Measurements from ENCODE around the gene CRYBG1.

Gene CRYBG1

DNA sequence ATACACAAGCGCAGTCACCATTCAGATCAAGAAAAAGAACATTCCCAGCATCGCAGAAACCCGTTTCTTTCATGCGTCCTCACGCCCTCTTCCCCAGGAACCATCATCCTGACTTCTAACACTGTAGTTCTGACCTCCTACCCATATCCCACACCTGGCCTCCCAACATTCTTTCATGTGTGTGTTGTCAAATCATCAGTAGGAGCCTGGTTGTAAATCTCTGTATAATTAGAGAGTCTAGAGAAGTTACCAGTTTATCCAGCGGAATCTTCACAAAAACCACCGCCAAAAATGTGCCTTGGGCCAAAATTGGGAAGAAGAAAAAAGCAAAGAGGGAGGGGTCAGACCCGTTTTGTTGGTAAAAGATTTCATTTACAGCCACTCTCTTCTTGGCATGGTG, 177.1 kb downstream of the CRYBG1 start:
- H3K4me3 ChIP-seq (ENCODE audit: low read depth, low read length) = no peak overlapping the region
- TF ChIP-seq, protein P1, sequence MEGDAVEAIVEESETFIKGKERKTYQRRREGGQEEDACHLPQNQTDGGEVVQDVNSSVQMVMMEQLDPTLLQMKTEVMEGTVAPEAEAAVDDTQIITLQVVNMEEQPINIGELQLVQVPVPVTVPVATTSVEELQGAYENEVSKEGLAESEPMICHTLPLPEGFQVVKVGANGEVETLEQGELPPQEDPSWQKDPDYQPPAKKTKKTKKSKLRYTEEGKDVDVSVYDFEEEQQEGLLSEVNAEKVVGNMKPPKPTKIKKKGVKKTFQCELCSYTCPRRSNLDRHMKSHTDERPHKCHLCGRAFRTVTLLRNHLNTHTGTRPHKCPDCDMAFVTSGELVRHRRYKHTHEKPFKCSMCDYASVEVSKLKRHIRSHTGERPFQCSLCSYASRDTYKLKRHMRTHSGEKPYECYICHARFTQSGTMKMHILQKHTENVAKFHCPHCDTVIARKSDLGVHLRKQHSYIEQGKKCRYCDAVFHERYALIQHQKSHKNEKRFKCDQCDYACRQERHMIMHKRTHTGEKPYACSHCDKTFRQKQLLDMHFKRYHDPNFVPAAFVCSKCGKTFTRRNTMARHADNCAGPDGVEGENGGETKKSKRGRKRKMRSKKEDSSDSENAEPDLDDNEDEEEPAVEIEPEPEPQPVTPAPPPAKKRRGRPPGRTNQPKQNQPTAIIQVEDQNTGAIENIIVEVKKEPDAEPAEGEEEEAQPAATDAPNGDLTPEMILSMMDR (IDR thresholded peaks at IDR 0.05; ENCODE audit: borderline replicate concordance, insufficient read depth, low read depth, low read length) = no peak

DNA sequence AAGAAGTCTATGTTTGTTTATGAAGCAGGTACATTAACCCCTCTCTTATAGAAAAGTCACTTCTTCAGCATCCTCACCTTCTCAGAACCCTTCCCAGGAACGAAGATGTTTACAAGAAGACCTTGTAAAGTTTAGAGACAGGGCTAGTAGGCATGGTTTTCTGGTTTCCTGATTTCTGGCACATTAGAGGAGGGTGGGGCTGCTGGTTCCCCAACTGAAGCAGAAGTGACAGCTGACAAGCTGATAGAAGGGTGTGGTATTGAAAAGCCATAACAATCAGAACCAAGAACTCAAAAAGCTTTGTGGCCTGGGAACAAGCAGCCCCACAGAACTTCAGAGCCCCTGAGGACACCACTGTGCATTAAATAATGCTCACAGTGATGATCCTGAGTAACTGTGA, 177.6 kb downstream of the CRYBG1 start:
- TF ChIP-seq, protein P1 (IDR thresholded peaks at IDR 0.05; ENCODE audit: borderline replicate concordance, insufficient read depth, low read depth, low read length) = no peak

DNA sequence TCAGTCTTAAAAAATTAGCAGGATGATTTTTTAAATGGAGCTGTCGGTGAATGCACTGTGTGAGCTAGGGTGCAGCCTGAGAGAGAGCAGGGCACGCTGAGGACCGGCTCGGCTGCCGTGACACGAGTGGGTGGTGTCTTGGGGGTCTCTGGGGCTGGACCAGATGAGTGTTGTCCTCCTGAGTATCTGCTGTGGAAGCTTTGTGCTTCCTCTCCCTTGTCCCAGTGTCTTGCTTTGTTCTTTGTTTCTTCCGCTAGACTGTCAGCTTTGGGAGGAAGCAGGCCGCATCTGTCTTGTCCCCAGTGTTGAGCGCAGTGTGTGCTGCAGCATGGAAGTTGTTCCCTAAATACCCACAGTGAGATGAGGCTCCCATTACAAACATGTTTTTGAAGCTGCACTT, 179.4 kb downstream of the CRYBG1 start:
- H3K4me3 ChIP-seq (ENCODE audit: low read depth, low read length) = no peak overlapping the region
- TF ChIP-seq, protein P1 (IDR thresholded peaks at IDR 0.05; ENCODE audit: borderline replicate concordance, insufficient read depth, low read depth, low read length) = no peak

More for the DNA sequence above, 177.6 kb downstream of the CRYBG1 start:
- H3K4me3 ChIP-seq (ENCODE audit: low read depth, low read length) = no peak overlapping the region

DNA sequence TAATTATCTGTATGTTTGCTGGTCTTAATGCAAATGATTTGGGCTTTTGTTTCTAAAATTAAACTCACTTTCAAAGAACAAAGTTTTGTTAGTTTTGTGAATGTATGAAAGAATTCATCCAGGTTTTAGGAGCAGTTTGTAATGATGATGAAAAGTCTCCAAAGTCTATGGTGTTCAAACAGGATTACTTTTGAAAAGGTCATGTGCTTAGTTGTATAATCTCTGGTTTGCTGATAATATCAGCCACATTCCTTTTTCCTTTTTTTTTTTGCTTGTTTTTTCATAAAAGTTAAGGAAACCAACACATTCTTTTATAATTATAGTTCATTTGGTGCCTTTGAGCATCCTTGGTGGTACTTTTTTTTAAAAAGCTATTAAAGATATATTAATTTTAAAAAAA, 179.9 kb downstream of the CRYBG1 start:
- TF ChIP-seq, protein P1 (IDR thresholded peaks at IDR 0.05; ENCODE audit: borderline replicate concordance, insufficient read depth, low read depth, low read length) = no peak
- H3K4me3 ChIP-seq (ENCODE audit: low read depth, low read length) = no peak overlapping the region

DNA sequence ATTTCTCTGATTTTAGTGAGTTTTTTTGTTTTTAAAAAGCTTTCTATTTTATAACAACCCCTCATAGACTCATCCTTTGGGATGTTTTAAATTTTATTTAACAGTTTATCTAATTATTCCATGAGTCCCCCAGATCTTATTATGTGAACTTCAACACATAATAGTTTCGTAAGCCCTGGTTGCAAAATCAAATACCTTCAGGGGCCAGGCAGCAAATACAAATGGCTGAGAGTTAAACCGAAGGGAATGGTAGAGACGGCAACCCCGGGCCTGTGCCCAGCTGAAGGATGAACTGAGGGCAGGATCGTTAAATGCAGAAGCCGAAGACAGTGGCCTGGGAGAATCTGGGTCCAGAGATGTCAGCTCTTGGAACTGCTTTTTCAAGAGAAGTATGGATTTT, 180.4 kb downstream of the CRYBG1 start:
- no peak overlapping the region for H3K4me3 ChIP-seq (ENCODE audit: low read depth, low read length)
- TF ChIP-seq, protein P1 (IDR thresholded peaks at IDR 0.05; ENCODE audit: borderline replicate concordance, insufficient read depth, low read depth, low read length) = no peak

DNA sequence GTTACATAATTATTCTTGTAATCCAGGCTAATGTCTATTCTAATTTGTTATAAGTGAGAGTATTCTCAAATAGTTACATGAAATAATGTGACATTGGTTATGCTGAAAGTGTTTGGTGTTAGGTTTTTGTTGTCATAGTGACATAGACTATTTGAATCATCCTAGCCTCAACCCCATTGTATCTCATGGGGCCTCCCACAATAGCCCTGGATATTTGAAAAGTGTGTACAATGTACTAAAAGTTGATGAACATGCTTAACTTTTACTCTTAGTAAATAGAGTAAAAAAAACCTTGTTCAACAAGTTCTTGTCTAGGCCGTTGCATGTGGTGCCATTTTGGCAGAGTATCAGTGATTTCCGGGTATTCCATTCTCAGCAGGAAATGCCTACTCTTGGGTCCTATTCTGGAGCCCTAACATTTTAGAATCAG, 185.8 kb downstream of the CRYBG1 start:
- TF ChIP-seq, protein P1 (IDR thresholded peaks at IDR 0.05; ENCODE audit: borderline replicate concordance, insufficient read depth, low read depth, low read length) = no peak
- H3K4me3 ChIP-seq (ENCODE audit: low read depth, low read length) = no peak overlapping the region

DNA sequence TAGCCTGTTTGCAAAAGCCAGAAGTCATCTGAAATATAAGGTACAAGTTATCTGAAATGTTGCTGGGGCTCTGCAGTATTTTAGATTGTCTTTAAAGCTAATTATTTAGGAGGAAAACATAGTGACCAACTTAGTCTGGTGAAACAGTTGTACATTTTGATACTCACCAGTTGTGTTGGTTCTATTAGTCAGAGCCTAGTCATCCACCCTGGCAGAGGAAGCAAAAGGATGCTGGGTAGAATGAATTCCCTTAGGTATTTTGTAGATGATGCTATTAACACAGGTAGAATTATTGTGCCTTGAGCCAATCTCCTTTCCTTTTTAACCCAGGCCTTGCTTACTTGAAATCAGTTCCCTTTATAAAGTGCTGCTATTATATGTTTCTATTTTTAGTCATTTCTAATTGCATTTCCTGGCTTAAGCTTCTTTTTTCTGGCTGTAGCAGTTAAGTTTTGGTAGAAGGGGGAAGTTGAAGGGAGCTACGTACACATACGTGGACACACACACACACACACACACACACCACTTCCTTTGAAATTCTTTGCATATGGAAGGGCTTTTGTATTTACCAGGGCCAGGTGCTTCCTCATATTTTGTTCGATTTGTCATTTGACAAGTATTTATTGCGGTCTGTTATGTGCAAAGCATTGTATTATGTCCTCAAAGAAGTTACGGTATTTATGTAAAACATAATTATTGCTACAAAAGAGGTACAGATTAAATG, 186.3 kb downstream of the CRYBG1 start:
- TF ChIP-seq, protein P1 (IDR thresholded peaks at IDR 0.05; ENCODE audit: borderline replicate concordance, insufficient read depth, low read depth, low read length) = no peak
- no peak overlapping the region for H3K4me3 ChIP-seq (ENCODE audit: low read depth, low read length)
